GM21619 (cell line): ENCODE data around the gene AOAH.

Experiments used
- ATAC-seq: cut with Tn5 transposase; IDR thresholded peaks from one replicate; pipeline ENCODE4 v1.9.1; 2021; ENCODE audit not compliant: unreplicated experiment

Gene AOAH

GRCh38 chr7:36605261-36606051 is 118.8 kb downstream of the AOAH start:
- no peak for ATAC-seq

DNA sequence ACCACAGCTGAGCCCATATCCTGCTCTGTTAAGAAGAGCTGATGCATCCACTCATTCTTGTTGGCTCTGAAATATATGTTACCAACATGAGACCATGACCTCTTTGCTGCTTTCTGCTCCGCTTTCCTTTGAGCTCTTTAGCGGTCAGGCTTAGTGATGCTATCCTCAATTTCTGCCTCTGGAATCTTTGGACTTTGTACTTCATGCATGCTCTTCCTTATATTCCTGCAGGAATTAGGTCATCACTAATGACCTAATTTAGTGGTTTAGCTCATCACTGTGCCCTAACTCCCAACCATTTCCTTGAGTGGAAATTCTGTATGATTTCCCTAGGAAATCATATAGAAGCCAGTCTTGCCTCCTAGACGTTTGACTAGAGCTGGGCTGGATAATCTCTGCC is 119.5 kb downstream of the AOAH start:
- ATAC-seq, result no peak

GRCh38 chr7:36602934-36603887 is 121.1 kb downstream of the AOAH start:
- ATAC-seq, result no peak

GRCh38 chr7:36602511-36602910 is 121.8 kb downstream of the AOAH start:
- no peak for ATAC-seq

DNA sequence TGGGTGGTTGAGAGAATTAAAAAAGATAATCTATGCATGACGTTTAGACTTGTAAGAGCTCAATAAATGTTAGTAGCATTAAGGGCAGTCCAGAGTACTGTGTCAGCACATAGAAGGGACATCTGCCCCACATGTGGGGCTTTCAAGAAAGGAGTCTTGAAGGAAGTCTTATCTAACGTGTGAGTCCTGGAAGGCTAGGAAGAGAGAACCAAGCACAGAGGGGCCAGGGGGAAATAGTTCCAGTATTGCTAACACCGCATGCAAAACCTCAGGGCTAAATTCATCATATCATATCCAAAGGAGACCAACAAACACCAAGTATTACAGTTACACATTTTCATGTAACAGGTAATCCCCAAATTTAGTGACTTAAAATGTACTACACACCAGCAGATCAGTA is 122.7 kb downstream of the AOAH start:
- ATAC-seq, result no peak

DNA sequence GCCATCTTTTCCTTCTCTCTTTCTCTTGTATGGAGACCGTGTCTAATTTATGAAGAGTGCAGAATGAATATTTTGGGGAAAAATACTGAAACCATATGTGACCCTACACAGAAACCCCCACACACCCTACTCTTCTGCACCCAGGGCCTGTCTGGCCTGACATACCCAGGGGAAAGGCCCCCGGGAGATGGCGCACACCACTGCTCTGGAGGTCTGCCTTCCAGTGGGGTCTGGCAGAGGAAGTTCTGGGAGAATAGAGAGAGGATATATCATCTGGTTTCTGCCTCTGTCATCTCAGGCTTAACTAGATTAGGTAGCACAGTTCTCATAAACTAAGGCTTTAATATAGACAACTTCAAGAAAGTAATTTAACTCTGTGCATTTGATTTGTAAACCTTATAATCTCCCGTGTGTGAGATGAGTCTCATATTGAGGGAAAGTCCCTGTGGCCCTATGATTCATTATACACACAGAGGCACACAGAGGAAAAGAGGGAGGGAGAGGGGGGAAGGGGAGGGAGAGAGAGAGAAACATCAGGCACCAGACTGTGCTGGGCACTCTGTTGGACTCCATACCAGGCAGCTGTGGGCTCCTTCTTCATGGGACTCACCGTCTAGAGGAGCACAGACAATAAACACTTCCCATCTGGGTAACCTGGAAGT is 123.3 kb downstream of the AOAH start:
- ATAC-seq, result no peak

GRCh38 chr7:36600314-36600682 is 124.0 kb downstream of the AOAH start:
- ATAC-seq, result no peak

- no peak for ATAC-seq
Observed at GRCh38 chr7:36599645-36600313, 124.5 kb downstream of the AOAH start.

- no peak for ATAC-seq
Observed at GRCh38 chr7:36598054-36598674, 126.1 kb downstream of the AOAH start.

DNA sequence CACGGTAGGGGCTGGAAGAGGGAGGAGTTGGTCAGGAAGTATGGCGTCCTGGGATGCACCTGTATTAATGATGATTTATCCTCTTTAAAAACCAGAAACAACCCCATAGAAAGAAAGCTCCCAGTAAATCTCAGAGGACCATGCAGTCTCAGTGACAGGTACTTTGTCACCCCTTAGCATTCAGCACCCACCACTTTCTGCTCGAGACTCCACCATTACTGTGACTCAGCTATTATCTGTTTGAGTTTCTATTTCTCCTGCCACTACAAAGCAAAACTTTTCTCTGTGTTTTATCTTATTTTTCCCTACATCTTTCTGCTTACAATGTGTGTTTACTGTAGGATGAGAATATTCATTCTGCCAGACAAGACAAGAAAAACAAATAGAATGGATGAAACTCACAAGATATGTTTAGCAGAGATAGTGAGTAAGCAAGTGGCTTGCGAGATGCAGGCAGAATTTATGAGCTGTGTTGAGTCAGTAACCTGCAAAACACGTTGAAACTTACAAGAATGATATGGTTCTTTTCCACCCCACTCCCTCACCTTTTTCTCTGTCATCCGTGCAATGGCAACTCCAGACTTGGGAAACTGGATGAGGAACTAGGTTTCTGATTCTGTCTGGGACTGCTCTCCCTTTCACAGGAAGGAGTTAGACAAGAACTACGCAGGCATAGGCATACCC is 127.1 kb downstream of the AOAH start:
- ATAC-seq, result no peak

GRCh38 chr7:36594445-36594844 is 129.8 kb downstream of the AOAH start:
- ATAC-seq, result no peak

GRCh38 chr7:36591636-36592035 is 132.7 kb downstream of the AOAH start:
- ATAC-seq, result no peak

- no peak for ATAC-seq
Observed at GRCh38 chr7:36589391-36589790, 134.9 kb downstream of the AOAH start.

DNA sequence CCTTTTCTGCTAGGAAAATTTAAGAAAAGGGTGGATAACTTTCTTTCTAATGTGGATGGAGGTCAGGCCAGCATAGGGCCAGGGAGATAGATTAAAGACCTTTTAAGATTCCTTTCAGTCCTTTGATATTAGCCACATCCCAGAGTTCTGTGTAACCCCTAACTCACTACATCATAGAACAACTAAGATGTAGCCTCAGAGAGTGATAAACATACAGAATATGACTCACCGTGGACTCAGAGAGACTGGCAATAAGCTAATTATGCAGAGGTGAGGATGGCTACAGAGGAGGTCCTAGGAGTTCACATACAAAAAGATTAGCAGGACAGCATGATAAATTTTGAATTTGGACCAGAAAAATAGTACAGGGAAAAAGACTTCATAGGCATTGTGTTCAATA is 141.0 kb downstream of the AOAH start:
- no peak for ATAC-seq

DNA sequence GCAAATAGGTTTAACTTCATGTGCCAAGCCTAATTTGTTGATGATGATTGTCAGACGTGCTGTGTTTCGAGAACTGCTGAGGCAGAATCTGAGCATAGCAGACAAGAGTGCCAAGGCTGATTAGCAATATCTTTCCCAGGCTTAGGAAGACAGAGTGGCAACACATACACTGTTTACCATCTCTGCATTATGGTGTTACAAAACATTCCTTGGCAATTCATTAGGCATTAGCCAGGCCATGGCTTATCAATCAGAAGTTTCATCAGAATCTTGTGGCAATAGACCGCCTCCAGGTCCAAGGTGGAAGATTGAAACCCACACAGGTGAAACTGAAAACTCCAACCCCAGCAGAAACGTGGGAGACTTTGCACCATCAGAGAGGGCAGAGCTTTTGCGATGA is 148.5 kb downstream of the AOAH start:
- ATAC-seq, result no peak

- ATAC-seq, result no peak
Observed at GRCh38 chr7:36573066-36573465, 151.2 kb downstream of the AOAH start.

- ATAC-seq, result no peak
Observed at GRCh38 chr7:36571190-36571560, 153.1 kb downstream of the AOAH start.

DNA sequence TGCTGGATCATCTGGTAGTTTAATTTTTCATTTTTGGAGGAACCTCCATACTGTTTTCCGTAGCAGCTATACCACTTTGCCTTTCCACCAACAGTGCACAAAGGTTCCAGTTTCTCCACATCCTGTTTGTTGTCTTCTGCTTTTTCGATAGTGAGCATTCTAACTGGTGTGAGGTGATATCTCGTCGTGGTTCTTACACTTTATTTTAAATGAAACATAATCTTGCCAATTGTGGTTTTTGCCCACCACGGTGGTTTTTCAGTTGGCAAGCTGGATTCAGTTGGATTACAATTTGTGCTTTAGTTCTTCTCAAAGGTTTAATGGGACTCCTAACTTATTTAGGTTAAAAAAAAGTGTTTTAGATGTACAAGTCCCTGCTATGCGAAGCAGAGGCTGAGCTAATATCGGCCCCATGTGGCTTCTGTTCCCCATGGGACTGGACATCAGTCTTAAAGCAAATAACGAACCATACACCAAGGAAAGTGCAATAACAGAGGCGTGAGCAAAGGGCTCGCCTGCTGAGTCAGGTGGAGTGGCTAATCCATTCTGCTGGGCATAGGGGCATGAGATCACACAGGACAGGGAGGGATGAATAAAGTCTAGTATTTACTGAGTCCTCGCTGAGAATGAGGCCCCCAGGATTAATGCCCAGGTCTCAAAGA is 153.6 kb downstream of the AOAH start:
- ATAC-seq, result no peak

- ATAC-seq, result no peak
Observed at GRCh38 chr7:36568452-36568849, 155.8 kb downstream of the AOAH start.
